Dedifferentiated amniotic fluid mesenchymal stem cell (primary cell): ENCODE data around the gene ABHD13.
A peak's percentile ranks its signal among the peaks of the same experiment; 100 is the strongest.
"Not testable (repeated sequence)": the region's sequence is repeated elsewhere in the genome, so short reads cannot be mapped to it uniquely, and the experiment has no call there.

ENCODE experiments used
- DNase-seq: peaks from one replicate; pipeline ENCODE4 v3.0.0-alpha.2; 2016; ENCODE audit errors: extremely low spot score

ABHD13 gene

GRCh38 chr13:108218044-108218974, at the start of gene ABHD13:
ABHD13 (plus strand) TSS chr13:108218392; CDS start chr13:108229219, 10,827 bp downstream.
- peak; percentile 76 for DNase-seq

- no peak for DNase-seq
These were observed 49.3 kb upstream of the ABHD13 start for GRCh38 chr13:108168929-108169328.

GRCh38 chr13:108176685-108177274, 41.4 kb upstream of the ABHD13 start:
- DNase-seq, result peak; percentile 39

- no peak for DNase-seq
These were observed 40.1 kb upstream of the ABHD13 start for GRCh38 chr13:108178078-108178477.

DNA sequence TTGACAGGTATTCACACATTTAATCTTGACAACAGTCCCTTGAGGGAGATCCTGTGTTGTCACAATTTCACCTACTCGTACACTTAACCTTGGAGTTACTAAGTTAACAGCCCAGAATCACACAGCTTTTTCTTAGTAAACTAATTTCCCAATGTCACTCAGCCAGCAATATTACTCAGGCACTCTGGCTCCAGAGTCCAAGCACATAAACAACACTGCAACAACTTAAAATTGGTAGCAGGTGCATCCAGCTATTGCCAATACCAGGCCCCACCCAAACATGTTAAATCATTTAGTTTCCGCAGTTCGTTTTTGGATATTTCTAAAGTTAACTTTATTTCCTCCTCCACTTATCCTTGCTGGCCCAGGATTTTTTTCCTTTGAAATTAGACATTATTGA, 35.5 kb upstream of the ABHD13 start:
- no peak for DNase-seq

DNA sequence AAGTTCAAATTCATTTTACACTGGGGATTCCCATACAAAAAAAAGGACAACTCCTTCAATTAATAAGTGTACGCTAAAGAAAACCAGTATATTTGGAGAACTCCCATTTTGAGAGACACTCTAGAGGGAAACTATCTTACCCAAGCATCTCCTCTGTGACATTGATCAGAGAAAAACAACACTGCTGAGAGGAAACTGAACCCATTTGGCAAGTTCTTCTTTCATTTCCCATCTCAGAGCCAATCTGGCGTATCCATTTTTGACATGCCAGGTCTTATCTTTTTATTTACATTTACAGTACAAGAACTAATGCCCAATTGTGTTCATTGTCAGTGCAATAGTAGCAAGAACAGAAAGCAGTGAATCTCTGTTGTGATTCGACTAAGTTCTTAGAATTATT, 33.0 kb upstream of the ABHD13 start:
- no peak for DNase-seq

- DNase-seq, result no peak
These were observed 29.9 kb upstream of the ABHD13 start for GRCh38 chr13:108188260-108188659.

DNA sequence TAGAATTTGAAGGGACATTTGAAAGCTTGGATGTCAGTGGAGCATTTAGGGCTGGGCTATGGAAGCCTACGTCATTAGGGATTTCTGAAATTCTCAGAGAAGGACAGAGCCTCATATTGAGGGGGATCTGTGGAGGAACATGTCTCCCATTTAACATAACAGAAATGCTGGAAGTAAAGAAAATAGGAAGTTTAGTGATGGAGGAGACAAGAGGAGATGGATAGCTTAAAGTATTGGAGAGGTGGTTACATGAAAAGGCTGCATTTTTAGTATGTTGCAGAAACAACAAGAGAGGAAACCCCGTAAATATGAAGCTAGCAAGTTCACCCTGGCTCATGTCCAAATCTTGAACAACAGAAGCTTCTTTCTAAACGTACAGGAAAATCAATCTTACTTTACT, 27.3 kb upstream of the ABHD13 start:
- DNase-seq, result no peak

DNA sequence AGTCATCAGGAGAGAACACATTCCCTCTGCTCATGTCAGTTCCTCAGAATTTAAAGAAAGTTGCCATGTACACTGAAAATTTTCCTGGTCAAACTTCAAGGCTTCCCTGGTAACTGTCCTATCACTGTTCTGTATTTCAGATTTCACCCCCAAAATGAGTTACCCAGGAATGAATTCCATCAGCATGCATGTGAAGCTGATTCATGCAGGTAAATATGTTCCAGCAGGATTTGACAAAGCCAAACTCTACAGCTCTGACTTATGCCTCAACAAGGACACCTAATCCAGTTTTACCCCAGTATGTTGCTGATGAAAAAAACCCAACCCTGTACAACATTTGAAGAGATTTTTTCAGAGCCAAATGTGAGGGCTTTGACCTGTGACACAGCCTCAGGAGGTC, 24.4 kb upstream of the ABHD13 start:
- no peak for DNase-seq

DNA sequence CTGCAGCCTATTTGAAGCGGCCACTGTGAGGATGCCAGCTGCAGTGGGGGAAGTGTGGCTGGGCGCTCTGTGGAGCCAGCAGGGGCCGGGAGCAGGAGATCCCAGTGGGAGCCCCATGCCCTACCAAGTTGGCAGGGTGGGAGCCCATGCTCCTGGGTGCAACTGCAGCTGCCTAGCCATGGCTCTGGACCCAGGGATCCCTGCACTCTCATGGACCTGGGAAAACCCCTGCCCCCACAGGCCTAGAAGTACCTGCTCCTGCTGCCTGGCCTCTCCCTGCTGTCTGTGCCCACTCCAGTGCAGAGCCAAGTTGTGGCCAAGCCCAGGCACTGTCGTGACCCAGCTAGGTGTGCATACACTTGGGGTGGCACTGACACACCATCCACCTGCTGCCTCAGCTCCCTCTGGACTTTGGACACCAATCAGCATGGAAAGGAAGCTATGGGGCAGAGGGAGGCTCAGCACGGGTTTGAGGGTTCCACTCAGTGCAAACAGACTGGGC, 23.7 kb upstream of the ABHD13 start:
- DNase-seq, result no peak

DNA sequence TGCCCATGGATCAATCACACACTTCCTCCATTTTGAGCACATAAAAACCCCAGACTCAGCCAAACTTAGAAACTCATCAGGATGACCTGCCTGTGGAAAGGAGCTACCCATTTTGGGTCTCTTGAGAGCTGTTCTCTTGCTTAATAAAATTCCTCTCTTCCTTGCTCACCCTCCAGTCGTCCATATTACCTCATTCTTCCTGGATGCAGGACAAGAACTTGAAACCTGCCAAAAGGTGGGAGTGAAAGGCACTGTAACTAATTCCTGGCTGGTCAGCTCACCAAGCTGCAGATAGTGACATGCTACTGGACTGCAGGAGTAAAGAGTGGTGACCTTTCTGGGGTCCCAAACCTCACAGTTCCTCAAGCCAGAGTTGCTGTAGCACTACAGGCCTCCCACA, 23.0 kb upstream of the ABHD13 start:
- DNase-seq, result no peak

GRCh38 chr13:108195861-108196260, 22.3 kb upstream of the ABHD13 start:
- no peak for DNase-seq

DNA sequence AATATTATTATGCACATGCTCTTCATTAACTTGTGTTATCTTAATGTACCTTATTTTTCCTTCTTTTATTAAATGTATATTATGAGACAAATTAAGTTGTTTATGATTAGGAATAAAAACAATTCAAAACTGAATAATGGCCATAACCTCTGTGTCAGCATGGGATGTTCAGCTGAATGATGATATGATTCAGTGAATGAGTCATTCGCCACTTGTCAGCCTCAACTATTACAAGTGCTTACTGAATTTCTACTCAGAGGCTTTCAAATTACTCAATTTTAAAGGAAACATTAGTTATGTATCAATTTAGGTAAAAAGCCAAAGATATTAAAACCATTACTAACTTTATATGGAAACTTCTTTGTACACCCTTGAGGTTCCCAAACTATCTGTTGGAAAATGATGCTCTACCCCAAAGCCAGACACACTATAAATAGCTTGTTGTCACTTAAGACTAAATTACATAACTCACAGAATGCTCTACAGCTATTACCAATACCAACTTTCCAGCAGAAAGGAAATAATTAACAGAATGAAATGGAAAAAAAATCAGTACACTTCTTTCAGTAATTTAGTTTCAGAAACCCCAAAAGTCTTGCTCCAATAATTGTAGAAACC, 17.3 kb upstream of the ABHD13 start:
- no peak for DNase-seq

- no peak for DNase-seq
These were observed 7.6 kb upstream of the ABHD13 start for GRCh38 chr13:108210551-108210950.

GRCh38 chr13:108212886-108213285, 5.3 kb upstream of the ABHD13 start:
- DNase-seq, result no peak

DNA sequence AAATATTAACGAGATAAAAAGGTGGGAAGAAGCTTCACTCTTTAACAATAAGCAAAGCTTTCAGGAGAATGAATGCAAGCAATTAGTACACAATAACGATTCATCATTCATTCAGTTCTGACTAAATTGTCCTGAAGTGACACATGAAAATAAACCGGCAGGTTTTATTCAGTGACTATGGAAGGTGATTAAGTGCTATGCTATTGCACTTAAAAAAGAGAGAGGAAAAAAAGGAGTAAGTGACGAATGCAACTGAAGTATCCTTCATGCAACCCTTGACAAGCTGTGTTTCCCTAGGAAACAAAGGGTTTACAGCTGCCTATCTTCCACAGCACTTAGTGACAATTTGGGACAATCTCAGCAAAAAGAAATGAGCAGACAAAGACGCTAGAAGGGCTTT, 4.2 kb upstream of the ABHD13 start:
- DNase-seq, result no peak

DNA sequence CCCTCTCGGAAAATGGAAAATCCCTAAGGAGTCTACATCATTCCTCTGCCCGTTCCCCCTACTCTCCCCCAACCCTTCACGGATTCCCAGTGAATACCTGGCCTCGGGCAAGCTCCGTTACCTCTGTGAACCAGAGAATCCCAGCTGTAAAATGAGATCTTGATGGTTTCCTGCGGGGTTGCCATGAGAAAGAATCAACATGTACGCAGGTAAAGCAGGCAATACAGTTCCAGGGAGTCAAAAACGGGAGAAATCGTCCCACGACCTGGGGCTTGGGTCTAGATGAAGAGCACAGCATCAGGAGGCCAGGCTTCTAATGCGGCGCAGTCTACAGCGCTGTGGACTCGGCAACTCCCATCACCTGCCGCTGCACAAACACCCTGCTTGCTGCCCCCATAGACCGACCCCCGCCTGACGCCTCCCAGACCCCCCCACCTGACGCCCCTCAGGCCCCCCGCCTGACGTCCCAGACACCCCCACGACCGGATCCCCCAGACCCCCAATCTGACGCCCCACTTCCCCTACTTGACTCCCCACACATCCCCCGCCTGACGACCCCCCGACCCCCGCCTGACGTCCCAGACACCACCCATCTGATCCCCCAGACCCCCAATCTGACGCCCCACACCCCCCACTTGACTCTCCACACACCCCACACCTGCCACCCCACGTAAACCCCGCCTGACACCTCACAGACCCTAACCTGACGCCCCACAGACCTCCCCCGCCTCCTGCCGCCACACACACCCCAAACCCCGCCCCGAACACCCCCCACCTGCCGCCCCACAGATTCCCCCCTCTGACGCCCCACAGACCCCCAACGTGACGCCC, 3.5 kb upstream of the ABHD13 start:
- no peak for DNase-seq

DNA sequence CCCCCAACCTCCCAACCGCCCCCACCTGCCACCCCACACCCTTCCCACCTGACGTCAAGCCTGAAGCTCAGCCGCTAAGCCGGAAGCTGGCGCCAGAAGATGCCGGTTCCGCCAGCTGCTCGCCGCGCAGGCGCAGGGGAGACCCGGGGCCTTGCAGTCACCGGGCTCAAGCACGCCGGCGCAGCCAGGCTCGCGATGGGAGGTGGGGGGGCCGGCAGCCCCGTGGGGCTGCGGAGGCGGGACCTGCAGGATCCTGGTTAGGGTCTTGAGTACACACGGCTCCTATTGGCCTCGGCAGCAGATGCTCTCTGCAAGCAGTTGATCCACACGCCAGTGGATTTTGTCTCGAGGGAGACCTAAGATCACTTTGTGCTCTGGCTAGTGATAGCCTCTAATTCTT, 2.8 kb upstream of the ABHD13 start, which contains the start of gene LIG4:
Gene LIG4, minus strand, starts transcription at position 101 of the 400 bp plus-strand sequence. CDS start 4,268 bp downstream, outside the sequence.
- DNase-seq, result peak; percentile 90

DNA sequence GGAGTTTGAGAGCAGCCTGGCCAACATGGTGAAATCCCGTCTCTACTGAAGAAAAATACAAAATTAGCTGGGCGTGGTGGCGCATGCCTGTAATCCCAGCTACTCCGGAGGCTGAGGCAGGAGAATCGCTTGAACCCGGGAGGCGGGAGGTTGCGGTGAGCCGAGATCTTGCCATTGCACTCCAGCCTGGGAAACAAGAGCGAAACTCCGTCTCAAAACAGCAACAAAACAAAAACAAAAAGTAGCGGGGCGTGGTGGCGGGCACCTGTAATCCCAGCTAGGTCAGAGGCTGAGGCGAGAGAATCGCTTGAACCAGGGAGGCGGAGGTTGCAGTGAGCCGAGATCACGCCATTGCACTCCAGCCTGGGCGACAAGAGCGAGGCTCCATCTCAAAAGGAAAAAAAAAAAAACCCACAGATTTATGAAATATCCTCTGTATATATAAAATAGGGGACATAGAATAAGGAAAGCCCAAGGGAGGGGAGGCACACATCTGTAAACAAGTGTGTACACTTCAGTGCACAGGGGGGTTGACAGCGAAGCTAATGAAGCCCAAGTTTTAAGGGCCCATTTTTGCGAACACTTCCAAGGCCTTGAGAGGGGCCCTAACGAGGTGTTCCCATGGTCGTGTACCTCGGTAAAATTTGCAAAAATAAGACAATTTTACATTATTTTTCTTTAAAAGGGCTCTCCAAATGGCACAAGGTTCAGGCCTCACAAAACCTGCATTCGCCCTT, 717 bp upstream of the ABHD13 start:
- DNase-seq, result not testable (repeated sequence)

- no peak for DNase-seq
These were observed 1.8 kb downstream of the ABHD13 start for GRCh38 chr13:108220041-108220440.
